GM12878 (cell line): Measurements from ENCODE around the gene MS4A4E. TPM values are rescaled to one million over a fixed set of nuclear protein-coding genes. Genes with fewer than 3 reads are reported as not detected.
A peak's percentile ranks its signal among the peaks of the same experiment; 100 is the strongest.

ENCODE experiments used
- ATAC-seq: fragments of 200-7000 bp; cut with Tn5 transposase; 3 replicates; pipeline ENCODE4 v1.9.1; 2020; ENCODE audit warnings: mild to moderate bottlenecking, moderate library complexity
- BruUV-seq: library from RNA; stranded (reverse); fragments of 400-500 nt; replicated peaks from 2 replicates; lab custom pipeline; 2021; lab: Mats Ljungman, UMichigan
- CTCF ChIA-PET: fragments of 300-600 bp; sonication (Branson Sonifier 250); formaldehyde crosslinking; extraction: SDS; loops from one replicate; lab custom pipeline; 2021; ENCODE audit warnings: inconsistent platforms; lab: Yijun Ruan, JAX
- POLR2A ChIA-PET: fragments of 350-600 bp; formaldehyde crosslinking; extraction: SDS; loops from one replicate; lab custom pipeline; 2021; ENCODE audit warnings: inconsistent platforms; lab: Charles Lee
- RAD21 ChIA-PET: fragments of 300-600 bp; sonication (Branson Sonifier 250); formaldehyde crosslinking; loops from one replicate; lab custom pipeline; 2023; ENCODE audit warnings: antibody characterized with exemption; ENCODE audit not compliant: unreplicated experiment; lab: Charles Lee
- SMC1A ChIA-PET: fragments of 300-600 bp; sonication (Branson Sonifier 250); formaldehyde crosslinking; loops from one replicate; lab custom pipeline; 2023; ENCODE audit not compliant: unreplicated experiment, uncharacterized antibody; lab: Charles Lee
- DNase-seq: peaks from one replicate; pipeline ENCODE4 v3.0.0-alpha.2; 2011; ENCODE audit warnings: low read depth, low spot score
- FAIRE-seq: peaks from 3 replicates; lab custom pipeline; 2011; peaks lifted over from hg19 to GRCh38; lab: Jason Lieb, UNC
- H2AFZ ChIP-seq: 2 replicates; pipeline ENCODE4 v1.6.0; 2011; ENCODE audit warnings: low read depth, low read length, control low read depth; ENCODE audit not compliant: control insufficient read depth
- H3K27ac ChIP-seq: 2 replicates; pipeline ENCODE4 v1.5.1; 2011; ENCODE audit warnings: control low read depth; ENCODE audit not compliant: control insufficient read depth, insufficient read depth
- H3K27me3 ChIP-seq, 2 experiments: replicated peaks in 1 of 2; 2 replicates each; pipeline versions ENCODE4 v1.6.0 to v1.6.1; 2011; ENCODE audit warnings: low read length in 1 of 2; ENCODE audit not compliant: control insufficient read depth in 2 of 2, insufficient read depth in 2 of 2
- H3K36me3 ChIP-seq, 2 experiments: 2 replicates each; pipeline ENCODE4 v1.5.1; 2011; ENCODE audit warnings: low read length in 1 of 2; ENCODE audit not compliant: control insufficient read depth in 2 of 2, insufficient read depth in 2 of 2
- H3K4me1 ChIP-seq: 2 replicates; pipeline ENCODE4 v1.6.1; 2011; ENCODE audit warnings: mild to moderate bottlenecking, low read length, moderate library complexity, mixed read lengths; ENCODE audit not compliant: control insufficient read depth, insufficient read depth
- H3K4me2 ChIP-seq: 2 replicates; pipeline ENCODE4 v1.6.0; 2011; ENCODE audit warnings: control low read depth; ENCODE audit not compliant: control insufficient read depth, insufficient read depth
- H3K4me3 ChIP-seq: fragments of 200-600 bp; sonication (generic); 2 replicates; pipeline ENCODE4 v1.5.1; 2016
- H3K79me2 ChIP-seq: 2 replicates; pipeline ENCODE4 v1.6.0; 2011; ENCODE audit warnings: low read length; ENCODE audit not compliant: control insufficient read depth, insufficient read depth
- H3K9ac ChIP-seq: 2 replicates; pipeline ENCODE4 v1.8.0; 2011; ENCODE audit warnings: low read length, control low read depth, mixed read lengths; ENCODE audit not compliant: control insufficient read depth, insufficient read depth
- H3K9me3 ChIP-seq: replicated peaks from 3 replicates; pipeline ENCODE4 v1.5.1; 2011; ENCODE audit warnings: mild to moderate bottlenecking, low read length; ENCODE audit not compliant: control insufficient read depth, insufficient read depth
- H4K20me1 ChIP-seq: 2 replicates; pipeline ENCODE4 v1.6.0; 2011; ENCODE audit not compliant: control insufficient read depth, insufficient read depth
- CHD1 ChIP-seq: IDR thresholded peaks from 2 replicates; pipeline ENCODE4 v1.6.1; 2012; ENCODE audit warnings: low read depth, low read length, improper control_type of control experiment
- IRF4 ChIP-seq: IDR thresholded peaks from 2 replicates; pipeline ENCODE4 v1.6.1; 2011; ENCODE audit warnings: low read depth, low read length
- RUNX3 ChIP-seq: IDR thresholded peaks from 2 replicates; pipeline ENCODE4 v1.6.1; 2012; ENCODE audit warnings: low read length, inconsistent platforms
- ZBED1 ChIP-seq: IDR thresholded peaks from 2 replicates; pipeline ENCODE4 v1.6.1; 2016; ENCODE audit warnings: borderline replicate concordance
- WGBS: methylation state at CpG from one replicate; pipeline ENCODE4 v1.1.6; 2016; ENCODE audit warnings: low lambda C conversion rate; ENCODE audit not compliant: insufficient replicate concordance, insufficient coverage; ENCODE audit errors: missing lambda C conversion rate; 5-methylcytosine and 5-hydroxymethylcytosine counted together
- in situ Hi-C: fragments of 300-500 bp; cut with MboI; formaldehyde crosslinking; loops from 9 replicates; pipeline ENCODE4 v1.14.3; 2018; ENCODE audit warnings: mixed read lengths
- intact Hi-C: fragments of 100-400 bp; cut with micrococcal nuclease; formaldehyde crosslinking; loops from one replicate; pipeline ENCODE4 v1.14.2; 2022; ENCODE audit not compliant: unreplicated experiment
- polyA plus RNA-seq, 11 experiments: library from polyadenylated mRNA; depleted of rRNA in 4 of 11; unstranded in 6 of 11; stranded (reverse) in 5 of 11; fragments of >200 nt; fragmentation: Nextera tagmentation in 4 of 11; fragmentation: Illumina TruSeq in 1 of 11; extraction: Ambion mirVana in 4 of 11; extraction: Trizol in 1 of 11; gene quantifications; 1 replicate in 1 of 11; 2 replicates in 10 of 11; pipeline versions ENCODE4 v1.2.1 to v1.2.3, GENCODE V29; 2011 to 2016; ENCODE audit warnings: inconsistent platforms in 2 of 11, missing spikeins in 2 of 11, low read depth in 1 of 11
- total RNA-seq, 4 experiments: library from RNA; depleted of rRNA in 3 of 4; stranded (reverse); fragments of >200 nt in 3 of 4; fragmentation: Illumina TruSeq in 1 of 4; extraction: Trizol in 1 of 4; gene quantifications; 2 replicates each; pipeline versions ENCODE4 v1.2.1 to v1.2.3, GENCODE V29; 2013 to 2021
- TF ChIP-seq, protein P1 (sequence below): fragments of 450-650 bp; IDR thresholded peaks from 2 replicates; pipeline ENCODE4 v1.6.1; 2017; ENCODE audit warnings: mild to moderate bottlenecking, moderate library complexity

MS4A4E gene
- total and polyA plus RNA-seq, 10 of the 15 experiments (the other 5 are each of a cell fraction or from before 2014, with no cell fraction given) = 0.06 to 0.92 (median 0.45) TPM; not detected in 3

DNA sequence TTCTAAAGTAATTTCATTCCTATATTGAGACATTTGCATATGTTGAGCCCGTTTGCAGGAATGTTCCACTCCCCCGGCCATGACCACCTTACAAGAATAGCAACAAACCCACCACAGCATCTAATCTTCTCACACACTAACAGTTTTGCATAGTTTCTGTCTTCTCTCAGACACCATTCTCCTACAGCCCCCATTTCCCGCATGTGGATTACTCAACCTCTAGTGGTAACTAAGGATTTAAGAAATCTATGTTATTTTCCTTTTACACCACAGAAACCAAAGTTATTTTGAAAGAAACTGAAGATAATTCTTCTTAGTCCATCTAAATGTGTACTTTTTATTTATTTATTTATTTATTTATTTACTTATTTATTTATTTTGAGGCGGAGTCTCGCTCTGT is 2.3 kb downstream of the MS4A4E start:
- ChIA-PET POLR2A (no interaction called here), RAD21 (no interaction called here), SMC1A (interaction anchor here (1.4 kb wide), 1 partner anchor 11 kb away, joined by 5 read pairs; no protein-coding TSS in a partner anchor), CTCF (no interaction called here)
- in situ Hi-C loops = no loop called here
- DNase-seq = no peak
- 27% methylated on average over 5 of the region's 5 CpGs for WGBS
- Histone ChIP-seq H3K4me3 (no peak overlapping the region), H3K9ac (no peak overlapping the region), H3K4me1 (no peaks in the 10 kb centered on the region), H3K9me3 (no peaks in the 10 kb centered on the region), H2AFZ (no peak overlapping the region), H3K4me2 (no peak overlapping the region), H3K27ac (no peak overlapping the region), H3K36me3 (no peaks in the 10 kb centered on the region), H3K79me2 (no peaks in the 10 kb centered on the region), H4K20me1 (no peaks in the 10 kb centered on the region), H3K27me3 (no peaks in the 10 kb centered on the region)
- ATAC-seq = no peak
- intact Hi-C loops = no loop called here
- BruUV-seq = no TSS peak
- FAIRE-seq = no peak
- TF ChIP-seq RUNX3 (peak; percentile 61; the same call in 1 of the 2 replicates), CHD1 (no peak), IRF4 (no peak), ZBED1 (no peak)
- TF ChIP-seq, protein P1, sequence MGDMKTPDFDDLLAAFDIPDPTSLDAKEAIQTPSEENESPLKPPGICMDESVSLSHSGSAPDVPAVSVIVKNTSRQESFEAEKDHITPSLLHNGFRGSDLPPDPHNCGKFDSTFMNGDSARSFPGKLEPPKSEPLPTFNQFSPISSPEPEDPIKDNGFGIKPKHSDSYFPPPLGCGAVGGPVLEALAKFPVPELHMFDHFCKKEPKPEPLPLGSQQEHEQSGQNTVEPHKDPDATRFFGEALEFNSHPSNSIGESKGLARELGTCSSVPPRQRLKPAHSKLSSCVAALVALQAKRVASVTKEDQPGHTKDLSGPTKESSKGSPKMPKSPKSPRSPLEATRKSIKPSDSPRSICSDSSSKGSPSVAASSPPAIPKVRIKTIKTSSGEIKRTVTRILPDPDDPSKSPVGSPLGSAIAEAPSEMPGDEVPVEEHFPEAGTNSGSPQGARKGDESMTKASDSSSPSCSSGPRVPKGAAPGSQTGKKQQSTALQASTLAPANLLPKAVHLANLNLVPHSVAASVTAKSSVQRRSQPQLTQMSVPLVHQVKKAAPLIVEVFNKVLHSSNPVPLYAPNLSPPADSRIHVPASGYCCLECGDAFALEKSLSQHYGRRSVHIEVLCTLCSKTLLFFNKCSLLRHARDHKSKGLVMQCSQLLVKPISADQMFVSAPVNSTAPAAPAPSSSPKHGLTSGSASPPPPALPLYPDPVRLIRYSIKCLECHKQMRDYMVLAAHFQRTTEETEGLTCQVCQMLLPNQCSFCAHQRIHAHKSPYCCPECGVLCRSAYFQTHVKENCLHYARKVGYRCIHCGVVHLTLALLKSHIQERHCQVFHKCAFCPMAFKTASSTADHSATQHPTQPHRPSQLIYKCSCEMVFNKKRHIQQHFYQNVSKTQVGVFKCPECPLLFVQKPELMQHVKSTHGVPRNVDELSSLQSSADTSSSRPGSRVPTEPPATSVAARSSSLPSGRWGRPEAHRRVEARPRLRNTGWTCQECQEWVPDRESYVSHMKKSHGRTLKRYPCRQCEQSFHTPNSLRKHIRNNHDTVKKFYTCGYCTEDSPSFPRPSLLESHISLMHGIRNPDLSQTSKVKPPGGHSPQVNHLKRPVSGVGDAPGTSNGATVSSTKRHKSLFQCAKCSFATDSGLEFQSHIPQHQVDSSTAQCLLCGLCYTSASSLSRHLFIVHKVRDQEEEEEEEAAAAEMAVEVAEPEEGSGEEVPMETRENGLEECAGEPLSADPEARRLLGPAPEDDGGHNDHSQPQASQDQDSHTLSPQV = no peak
